Right lobe of liver (tissue), 6 donors: ENCODE data around the gene CD177. TPM values are rescaled to one million over a fixed set of nuclear protein-coding genes. Genes with fewer than 3 reads are reported as not detected.
A peak's percentile ranks its signal among the peaks of the same experiment; 100 is the strongest.

ENCODE experiments used
- ATAC-seq, 4 donors: fragments of 200-7000 bp; cut with Tn5 transposase; one replicate each; pipeline ENCODE4 v1.9.1; 2020; ENCODE audit warnings: mild to moderate bottlenecking in 4 of 4, moderate library complexity in 4 of 4
- DNase-seq, 3 donors: peaks; one replicate each; pipeline ENCODE4 v3.0.0-alpha.2; 2020
- H3K27ac ChIP-seq, 3 donors: fragments of 200-600 bp; one replicate each; pipeline ENCODE4 v1.8.0; 2022
- H3K27me3 ChIP-seq, 2 donors: fragments of 200-600 bp; one replicate each; pipeline ENCODE4 v1.8.0; 2022
- H3K36me3 ChIP-seq, 4 donors: fragments of 200-600 bp; sonication (generic) in 1 of 4; one replicate each; pipeline versions ENCODE4 v1.5.1 to v1.8.0; 2017 to 2022; ENCODE audit warnings: control low read depth in 1 of 4
- H3K4me1 ChIP-seq, 4 donors: fragments of 200-600 bp; sonication (generic) in 1 of 4; one replicate each; pipeline versions ENCODE4 v1.5.1 to v1.8.0; 2017 to 2022; ENCODE audit warnings: control low read depth in 1 of 4
- H3K4me3 ChIP-seq, 3 donors: fragments of 200-600 bp; one replicate each; pipeline ENCODE4 v1.8.0; 2022
- H3K9me3 ChIP-seq, 4 donors: fragments of 200-600 bp; sonication (generic) in 1 of 4; one replicate each; pipeline versions ENCODE4 v1.5.1 to v1.8.0; 2017 to 2022; ENCODE audit warnings: control low read depth in 1 of 4
- POLR2A ChIP-seq: fragments of 450-650 bp; IDR thresholded peaks from one replicate; pipeline ENCODE4 v1.6.1; 2017; ENCODE audit warnings: antibody characterized with exemption, mild to moderate bottlenecking
- WGBS: methylation state at CpG from one replicate; pipeline ENCODE4 v1.1.6; 2018; ENCODE audit warnings: low coverage, low lambda C conversion rate; ENCODE audit not compliant: insufficient coverage; ENCODE audit errors: missing lambda C conversion rate; 5-methylcytosine and 5-hydroxymethylcytosine counted together
- intact Hi-C, 2 donors: fragments of 100-400 bp; cut with DNase I; formaldehyde crosslinking; loops; one replicate each; pipeline versions ENCODE4 v1.11.2 to v1.14.1; 2022
- total RNA-seq, 6 experiments: library from RNA; depleted of rRNA in 2 of 6; stranded (reverse); fragments of >200 nt in 2 of 6; fragmentation: NEBNext Ultra II Directional in 3 of 6; extraction: Animal tissue kit (Norgen Biotek cat#: 25700) in 3 of 6; gene quantifications; one replicate each; pipeline versions ENCODE4 v1.1.0 to v1.2.4, GENCODE V29; 2016 to 2023
- TF ChIP-seq, protein P1 (sequence below), 4 donors: fragments of 200-600 bp in 3 of 4; fragments of 450-650 bp in 1 of 4; IDR thresholded peaks; one replicate each; pipeline versions ENCODE4 v1.5.1 to v1.8.0; 2016 to 2022; ENCODE audit warnings: antibody characterized with exemption in 4 of 4, mild to moderate bottlenecking in 2 of 4
- donor health status: DM: no; HTN: yes; CAD: no.
- donor health status: DM: no; HTN: no; CAD: no.
- donor health status: DM: no; HTN: no; CAD: no.
- donor health status: DM: no; HTN: yes; CAD: no.
- donor health status: DM: no; HTN: yes; CAD: no.

The CD177 gene
- total RNA-seq, 6 experiments from 2014 or later, result 0.51 to 5.3 (median 1.3) TPM; not detected in 1

DNA sequence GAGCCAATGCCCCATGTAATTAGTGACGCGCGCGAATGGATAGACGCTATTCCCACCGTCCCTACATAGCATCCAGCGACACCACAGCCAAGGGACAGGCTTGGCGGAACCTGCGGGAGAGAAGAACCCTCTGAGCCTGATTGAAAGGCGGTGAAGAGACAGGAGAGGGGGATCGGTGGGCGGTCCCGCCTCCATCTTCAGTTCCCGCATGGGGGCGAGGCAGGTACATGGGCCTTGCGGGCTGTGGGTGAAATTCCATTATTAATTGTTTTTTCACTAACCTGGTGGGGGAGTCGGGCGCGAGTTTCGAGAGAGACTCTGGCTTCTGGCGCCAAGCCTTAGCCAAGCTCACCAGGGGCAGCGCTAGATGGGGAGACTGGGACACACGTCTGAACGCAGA lies 52.8 kb downstream of the CD177 start:
- no peak for DNase-seq
- H3K4me3 ChIP-seq, result no peak overlapping the region
- no peaks in the 10 kb centered on the region for H3K36me3 ChIP-seq
- H3K27ac ChIP-seq, result no peak overlapping the region
- H3K4me1 ChIP-seq, result no peaks in the 10 kb centered on the region
- no peaks in the 10 kb centered on the region for H3K27me3 ChIP-seq
- ATAC-seq, result no peak
- no peaks in the 10 kb centered on the region for H3K9me3 ChIP-seq
- no peak for TF ChIP-seq POLR2A
- 83% methylated on average over 6 of the region's 24 CpGs for WGBS
- intact Hi-C loops, result no loop called here

DNA sequence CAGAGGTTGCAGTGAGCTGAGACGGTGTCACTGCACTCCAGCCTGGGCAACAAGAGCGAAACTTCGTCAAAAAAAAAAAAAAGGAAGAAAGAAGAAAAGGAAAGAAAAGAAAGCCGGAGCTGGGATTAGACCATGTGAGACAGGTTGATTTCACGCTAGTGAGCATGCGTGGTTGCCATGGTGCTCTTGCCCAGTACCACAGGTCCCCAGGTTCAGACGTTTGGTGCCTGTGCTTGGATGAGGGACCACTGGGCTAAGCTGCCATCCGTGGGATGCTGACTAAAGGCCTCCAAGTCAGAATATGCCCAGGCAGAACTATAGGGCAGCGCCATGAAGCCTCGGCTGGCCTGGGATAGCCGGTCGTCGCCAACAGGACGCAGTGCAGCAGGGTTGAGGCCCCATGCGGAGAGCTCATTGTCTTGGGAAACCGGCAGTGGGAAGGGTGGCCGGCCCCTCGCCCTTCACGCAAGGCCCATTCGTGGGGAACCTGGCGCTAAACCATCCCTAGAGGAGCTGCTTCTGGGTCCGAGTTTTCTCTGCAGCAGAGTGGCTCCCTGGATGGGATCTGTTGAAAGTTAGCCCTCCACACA lies 54.0 kb downstream of the CD177 start:
- no peak overlapping the region for H3K4me3 ChIP-seq
- intact Hi-C loops, result no loop called here
- H3K4me1 ChIP-seq, result no peaks in the 10 kb centered on the region
- WGBS, result 80% methylated on average over 7 of the region's 22 CpGs
- DNase-seq (no peak), ATAC-seq (no peak)
- H3K27ac ChIP-seq, result no peak overlapping the region
- TF ChIP-seq, protein P1, sequence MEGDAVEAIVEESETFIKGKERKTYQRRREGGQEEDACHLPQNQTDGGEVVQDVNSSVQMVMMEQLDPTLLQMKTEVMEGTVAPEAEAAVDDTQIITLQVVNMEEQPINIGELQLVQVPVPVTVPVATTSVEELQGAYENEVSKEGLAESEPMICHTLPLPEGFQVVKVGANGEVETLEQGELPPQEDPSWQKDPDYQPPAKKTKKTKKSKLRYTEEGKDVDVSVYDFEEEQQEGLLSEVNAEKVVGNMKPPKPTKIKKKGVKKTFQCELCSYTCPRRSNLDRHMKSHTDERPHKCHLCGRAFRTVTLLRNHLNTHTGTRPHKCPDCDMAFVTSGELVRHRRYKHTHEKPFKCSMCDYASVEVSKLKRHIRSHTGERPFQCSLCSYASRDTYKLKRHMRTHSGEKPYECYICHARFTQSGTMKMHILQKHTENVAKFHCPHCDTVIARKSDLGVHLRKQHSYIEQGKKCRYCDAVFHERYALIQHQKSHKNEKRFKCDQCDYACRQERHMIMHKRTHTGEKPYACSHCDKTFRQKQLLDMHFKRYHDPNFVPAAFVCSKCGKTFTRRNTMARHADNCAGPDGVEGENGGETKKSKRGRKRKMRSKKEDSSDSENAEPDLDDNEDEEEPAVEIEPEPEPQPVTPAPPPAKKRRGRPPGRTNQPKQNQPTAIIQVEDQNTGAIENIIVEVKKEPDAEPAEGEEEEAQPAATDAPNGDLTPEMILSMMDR (IDR thresholded peaks at IDR 0.05), result no peak
- H3K27me3 ChIP-seq, result no peaks in the 10 kb centered on the region
- H3K36me3 ChIP-seq, result no peaks in the 10 kb centered on the region
- H3K9me3 ChIP-seq, result no peaks in the 10 kb centered on the region

DNA sequence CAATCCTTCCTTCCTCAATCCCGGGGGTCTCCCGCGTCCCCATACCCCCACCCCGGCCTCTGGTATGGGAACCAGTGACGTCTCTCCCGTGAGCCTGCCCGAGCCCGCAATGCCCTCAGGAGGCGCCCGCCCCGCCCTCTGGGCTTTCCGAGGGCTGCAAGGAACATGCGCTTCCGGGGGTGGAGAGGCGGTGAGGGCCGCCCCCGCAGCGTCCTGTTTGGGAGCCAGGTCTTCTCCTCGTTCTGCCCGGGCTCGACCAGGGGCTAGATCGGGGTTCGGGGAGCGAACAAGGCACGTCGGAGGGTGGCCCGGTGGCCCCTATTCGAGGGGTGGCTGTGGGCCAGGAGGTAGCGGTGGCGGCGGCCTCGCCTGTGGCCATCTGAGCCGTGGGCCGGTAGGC lies 54.6 kb downstream of the CD177 start:
- H3K9me3 ChIP-seq, result no peaks in the 10 kb centered on the region
- H3K36me3 ChIP-seq, result no peaks in the 10 kb centered on the region
- no peak overlapping the region for H3K4me3 ChIP-seq
- WGBS, result 60% methylated on average over 1 of the region's 34 CpGs
- ATAC-seq (peak in 1 of 4 donors; percentile 36), DNase-seq (no peak)
- no peak for TF ChIP-seq POLR2A
- TF ChIP-seq, protein P1 (IDR thresholded peaks at IDR 0.05), result no peak
- H3K27ac ChIP-seq, result no peak overlapping the region
- H3K4me1 ChIP-seq, result no peaks in the 10 kb centered on the region
- intact Hi-C loops, result no loop called here
- H3K27me3 ChIP-seq, result no peaks in the 10 kb centered on the region

DNA sequence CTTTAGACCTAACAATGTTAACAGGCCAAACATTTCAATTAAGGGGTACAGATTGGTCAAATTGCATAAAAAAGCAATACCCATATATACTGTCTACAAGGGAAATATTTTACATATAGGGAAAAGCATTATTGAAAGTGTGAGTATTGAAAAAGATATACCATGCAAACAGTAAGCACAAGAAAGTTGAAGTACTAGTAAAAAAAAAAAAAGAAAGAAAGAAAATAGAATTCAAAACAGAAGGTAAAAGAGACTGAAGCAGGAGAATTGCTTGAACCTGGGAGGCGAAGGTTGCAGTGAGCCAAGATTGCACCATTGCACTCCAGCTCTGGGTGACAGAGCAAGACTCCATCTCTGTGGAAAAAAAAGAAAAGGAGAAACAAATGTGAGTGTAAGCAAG lies 55.9 kb downstream of the CD177 start:
- WGBS, result 60% methylated on average over 1 of the region's 1 CpG
- DNase-seq (no peak), ATAC-seq (no peak)
- TF ChIP-seq, protein P1 (IDR thresholded peaks at IDR 0.05), result no peak
- no peak for TF ChIP-seq POLR2A
- H3K36me3 ChIP-seq, result no peaks in the 10 kb centered on the region
- H3K27me3 ChIP-seq, result no peaks in the 10 kb centered on the region
- H3K9me3 ChIP-seq, result no peaks in the 10 kb centered on the region
- intact Hi-C loops, result no loop called here
- no peak overlapping the region for H3K27ac ChIP-seq
- H3K4me1 ChIP-seq, result no peaks in the 10 kb centered on the region
- H3K4me3 ChIP-seq, result no peak overlapping the region

DNA sequence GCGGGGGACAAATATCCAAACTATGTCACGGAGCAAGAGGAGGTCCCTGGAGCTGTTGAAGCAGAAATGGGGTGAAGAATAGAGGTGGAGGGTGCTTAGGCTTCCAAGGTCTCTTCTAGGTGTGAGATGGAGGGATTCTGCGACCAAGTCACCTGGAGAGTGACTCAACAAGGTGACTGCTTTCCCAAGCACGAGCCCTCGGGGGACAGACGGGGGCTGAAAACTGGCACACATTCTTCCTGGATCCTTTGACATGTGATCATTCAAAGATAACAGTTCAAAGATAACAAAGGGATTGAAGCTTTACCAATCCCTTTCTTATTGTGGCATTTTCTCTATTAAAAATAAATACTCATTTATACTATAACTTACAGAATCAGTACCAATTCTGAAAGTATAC lies 59.0 kb downstream of the CD177 start:
- no peaks in the 10 kb centered on the region for H3K9me3 ChIP-seq
- intact Hi-C loops, result no loop called here
- DNase-seq (no peak), ATAC-seq (no peak)
- TF ChIP-seq POLR2A, result no peak
- TF ChIP-seq, protein P1 (IDR thresholded peaks at IDR 0.05), result no peak
- no peaks in the 10 kb centered on the region for H3K27me3 ChIP-seq
- 55% methylated on average over 3 of the region's 6 CpGs for WGBS
- no peak overlapping the region for H3K4me3 ChIP-seq
- H3K36me3 ChIP-seq, result no peaks in the 10 kb centered on the region
- no peak overlapping the region for H3K27ac ChIP-seq
- no peaks in the 10 kb centered on the region for H3K4me1 ChIP-seq

Other genes starting within 250 kb of the CD177 start
- gene PSG5, start 167.2 kb upstream of the CD177 start, total RNA-seq, result not detected
- not detected for gene PSG4, start 148.0 kb upstream of the CD177 start, total RNA-seq
- not detected for gene PSG9, start 84.2 kb upstream of the CD177 start, total RNA-seq
- not detected for gene TEX101, start 61.2 kb downstream of the CD177 start, total RNA-seq
- under 1 TPM in 4 of 6 experiments, not detected in 2; 0.20 to 0.28 (median 0.25) TPM for gene LYPD3, start 111.9 kb downstream of the CD177 start, total RNA-seq
- gene PHLDB3, start 151.1 kb downstream of the CD177 start, total RNA-seq, result 10 to 100 TPM in 5 of 6 experiments, 1 to 10 TPM in 1; 9.6 to 15.0 (median 11.1) TPM
- 10 to 100 TPM; 26.4 to 60.8 (median 46.3) TPM for gene ETHE1, start 173.5 kb downstream of the CD177 start, total RNA-seq
- under 1 TPM in 5 of 6 experiments, not detected in 1; 0.89 to 0.99 (median 0.95) TPM for gene ZNF575, start 179.5 kb downstream of the CD177 start, total RNA-seq
- 1 to 10 TPM; 5.5 to 8.4 (median 7.5) TPM for gene XRCC1, start 221.8 kb downstream of the CD177 start, total RNA-seq
- gene PINLYP, start 222.1 kb downstream of the CD177 start, total RNA-seq, result 1 to 10 TPM in 1 of 6 experiments, under 1 TPM in 4, not detected in 1; 0.58 to 1.5 (median 0.81) TPM
- gene IRGQ, start 242.4 kb downstream of the CD177 start, total RNA-seq, result 10 to 100 TPM in 4 of 6 experiments, 1 to 10 TPM in 2; 9.1 to 18.6 (median 11.0) TPM
- 10 to 100 TPM in 4 of 6 experiments, 1 to 10 TPM in 2; 7.7 to 15.8 (median 10.3) TPM for gene ZNF576, start 242.9 kb downstream of the CD177 start, total RNA-seq